Smooth muscle cell (in vitro differentiated cells): ENCODE results near the gene SNAPC4. TPM values are rescaled to one million over a fixed set of nuclear protein-coding genes. Genes with fewer than 3 reads are reported as not detected.

ENCODE experiments used
- DNase-seq: peaks from one replicate; lab custom pipeline; 2025; ENCODE audit not compliant: unreplicated experiment; lab: John Stamatoyannopoulos, UW
- H2AFZ ChIP-seq: fragments of 200-600 bp; sonication (generic); 2 replicates; pipeline ENCODE4 v1.6.0; 2016; ENCODE audit warnings: antibody characterized with exemption, low read depth, mild to moderate bottlenecking
- H3F3A ChIP-seq: fragments of 200-600 bp; sonication (generic); 2 replicates; pipeline ENCODE4 v1.6.0; 2017; ENCODE audit warnings: antibody characterized with exemption, low read depth
- H3K27ac ChIP-seq: fragments of 200-600 bp; sonication (generic); 2 replicates; pipeline ENCODE4 v1.5.1; 2016; ENCODE audit warnings: low read depth, mild to moderate bottlenecking
- H3K27me3 ChIP-seq: fragments of 200-600 bp; sonication (generic); 2 replicates; pipeline ENCODE4 v1.6.1; 2016; ENCODE audit warnings: low read depth, mild to moderate bottlenecking
- H3K36me3 ChIP-seq: fragments of 200-600 bp; sonication (generic); 2 replicates; pipeline ENCODE4 v1.5.1; 2016; ENCODE audit warnings: low read depth
- H3K4me1 ChIP-seq: fragments of 200-600 bp; sonication (generic); 2 replicates; pipeline ENCODE4 v1.5.1; 2016; ENCODE audit warnings: low read depth
- H3K4me2 ChIP-seq: fragments of 200-600 bp; sonication (generic); 2 replicates; pipeline ENCODE4 v1.6.0; 2016; ENCODE audit warnings: mild to moderate bottlenecking
- H3K4me3 ChIP-seq: fragments of 200-600 bp; sonication (generic); 2 replicates; pipeline ENCODE4 v1.5.1; 2016; ENCODE audit warnings: mild to moderate bottlenecking
- H3K79me2 ChIP-seq: fragments of 200-600 bp; sonication (generic); 2 replicates; pipeline ENCODE4 v1.6.0; 2016; ENCODE audit warnings: low read depth, mild to moderate bottlenecking
- H3K9ac ChIP-seq: fragments of 200-600 bp; sonication (generic); 2 replicates; pipeline ENCODE4 v1.6.0; 2016; ENCODE audit warnings: low read depth
- H3K9me3 ChIP-seq: fragments of 200-600 bp; sonication (generic); replicated peaks from 2 replicates; pipeline ENCODE4 v1.5.1; 2016; ENCODE audit warnings: low read depth
- H4K20me1 ChIP-seq: fragments of 200-600 bp; sonication (generic); 2 replicates; pipeline ENCODE4 v1.6.0; 2016; ENCODE audit warnings: low read depth
- WGBS: methylation state at CpG from one replicate; pipeline ENCODE4 v1.1.7; 2016; ENCODE audit warnings: low lambda C conversion rate; 5-methylcytosine and 5-hydroxymethylcytosine counted together
- polyA plus RNA-seq: library from polyadenylated mRNA; unstranded; fragments of >200 nt; fragmentation: Nextera tagmentation; extraction: Ambion mirVana; gene quantifications from 2 replicates; pipeline ENCODE4 v1.2.1, GENCODE V29; 2016
- total RNA-seq: library from RNA; depleted of rRNA; stranded (reverse); fragments of >200 nt; gene quantifications from 2 replicates; pipeline ENCODE4 v1.2.3, GENCODE V29; 2014
- TF ChIP-seq, protein P1 (sequence below): fragments of 200-600 bp; sonication (generic); IDR thresholded peaks from 2 replicates; pipeline ENCODE4 v1.5.1; 2017; ENCODE audit warnings: borderline replicate concordance, mild to moderate bottlenecking, antibody characterized with exemption; ENCODE audit not compliant: insufficient read depth, poor library complexity, severe bottlenecking

SNAPC4 gene
- total and polyA plus RNA-seq, 2 experiments from 2014 or later = 4.2 to 9.0 TPM

DNA sequence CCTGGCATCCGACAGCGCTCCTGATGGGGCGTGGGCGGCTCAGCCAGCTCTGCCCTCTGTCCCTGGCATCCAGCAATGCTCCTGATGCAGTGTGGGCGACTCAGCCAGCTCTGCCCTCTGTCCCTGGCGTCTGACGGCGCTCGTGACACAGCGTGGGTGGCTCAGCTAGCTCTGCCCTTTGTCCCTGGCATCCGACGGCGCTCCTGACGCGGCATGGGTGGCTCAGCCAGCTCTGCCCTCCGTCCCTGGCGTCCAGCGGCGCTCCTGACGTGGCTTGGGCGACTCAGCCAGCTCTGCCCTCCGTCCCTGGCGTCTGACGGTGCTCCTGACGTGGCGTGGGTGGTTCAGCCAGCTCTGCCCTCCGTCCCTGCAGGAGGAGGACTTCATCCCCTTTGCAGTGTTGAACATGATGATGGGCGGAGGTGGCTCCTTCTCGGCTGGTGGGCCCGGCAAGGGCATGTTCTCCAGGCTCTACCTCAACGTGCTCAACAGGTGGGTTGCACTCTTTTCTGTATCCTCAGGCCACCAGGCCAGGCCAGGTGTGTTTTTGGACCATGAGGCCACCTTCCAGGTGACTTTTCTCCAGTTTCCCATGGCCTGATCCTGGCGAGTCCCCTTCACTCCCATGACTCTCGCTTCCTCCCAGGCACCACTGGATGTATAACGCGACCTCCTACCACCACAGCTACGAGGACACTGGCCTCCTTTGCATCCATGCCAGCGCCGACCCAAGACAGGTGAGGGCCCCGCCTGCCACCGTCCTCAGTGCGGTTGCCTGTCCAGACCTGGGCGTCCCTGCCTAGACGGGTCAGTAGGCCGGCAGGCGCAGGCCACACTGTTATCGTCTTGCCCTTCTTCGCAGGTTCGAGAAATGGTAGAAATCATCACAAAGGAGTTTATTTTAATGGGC, 18.5 kb upstream of the SNAPC4 start:
- Histone ChIP-seq H3K79me2 (peaks cover 6% of the 10 kb centered on the region), H3K27ac (no peak overlapping the region), H3K9me3 (no peaks in the 10 kb centered on the region), H3K27me3 (no peaks in the 10 kb centered on the region), H2AFZ (no peak overlapping the region), H3F3A (no peaks in the 10 kb centered on the region), H4K20me1 (peaks cover 5% of the 10 kb centered on the region), H3K36me3 (no peaks in the 10 kb centered on the region), H3K4me3 (no peak overlapping the region), H3K4me2 (no peak overlapping the region), H3K9ac (no peak overlapping the region), H3K4me1 (no peaks in the 10 kb centered on the region)
- WGBS = 97% methylated on average over 48 of the region's 48 CpGs
- TF ChIP-seq, protein P1, sequence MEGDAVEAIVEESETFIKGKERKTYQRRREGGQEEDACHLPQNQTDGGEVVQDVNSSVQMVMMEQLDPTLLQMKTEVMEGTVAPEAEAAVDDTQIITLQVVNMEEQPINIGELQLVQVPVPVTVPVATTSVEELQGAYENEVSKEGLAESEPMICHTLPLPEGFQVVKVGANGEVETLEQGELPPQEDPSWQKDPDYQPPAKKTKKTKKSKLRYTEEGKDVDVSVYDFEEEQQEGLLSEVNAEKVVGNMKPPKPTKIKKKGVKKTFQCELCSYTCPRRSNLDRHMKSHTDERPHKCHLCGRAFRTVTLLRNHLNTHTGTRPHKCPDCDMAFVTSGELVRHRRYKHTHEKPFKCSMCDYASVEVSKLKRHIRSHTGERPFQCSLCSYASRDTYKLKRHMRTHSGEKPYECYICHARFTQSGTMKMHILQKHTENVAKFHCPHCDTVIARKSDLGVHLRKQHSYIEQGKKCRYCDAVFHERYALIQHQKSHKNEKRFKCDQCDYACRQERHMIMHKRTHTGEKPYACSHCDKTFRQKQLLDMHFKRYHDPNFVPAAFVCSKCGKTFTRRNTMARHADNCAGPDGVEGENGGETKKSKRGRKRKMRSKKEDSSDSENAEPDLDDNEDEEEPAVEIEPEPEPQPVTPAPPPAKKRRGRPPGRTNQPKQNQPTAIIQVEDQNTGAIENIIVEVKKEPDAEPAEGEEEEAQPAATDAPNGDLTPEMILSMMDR = no peak
- no peak for DNase-seq

DNA sequence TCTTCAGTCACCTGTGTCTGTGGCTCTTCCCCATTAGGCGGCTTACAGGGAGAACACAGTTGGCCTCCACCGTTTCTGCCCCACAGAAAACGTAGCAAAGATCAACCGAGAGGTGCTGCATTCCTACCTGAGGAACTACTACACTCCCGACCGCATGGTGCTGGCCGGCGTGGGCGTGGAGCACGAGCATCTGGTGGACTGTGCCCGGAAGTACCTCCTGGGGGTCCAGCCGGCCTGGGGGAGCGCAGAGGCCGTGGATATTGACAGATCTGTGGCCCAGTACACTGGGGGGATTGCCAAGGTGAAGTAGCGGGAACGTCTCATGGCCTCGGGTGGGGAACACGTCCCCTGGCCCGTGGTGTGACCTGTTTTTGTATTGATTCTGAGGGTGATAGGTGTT, 16.9 kb upstream of the SNAPC4 start:
- TF ChIP-seq, protein P1 = no peak
- no peak overlapping the region for H2AFZ ChIP-seq
- peaks cover 21% of the 10 kb centered on the region for H3K79me2 ChIP-seq
- DNase-seq = no peak
- peaks cover 21% of the 10 kb centered on the region for H4K20me1 ChIP-seq
- no peaks in the 10 kb centered on the region for H3K4me1 ChIP-seq
- 99% methylated on average over 19 of the region's 19 CpGs for WGBS
- no peak overlapping the region for H3K9ac ChIP-seq
- H3K27ac ChIP-seq = no peak overlapping the region
- no peak overlapping the region for H3K4me2 ChIP-seq
- no peaks in the 10 kb centered on the region for H3K9me3 ChIP-seq
- H3F3A ChIP-seq = no peaks in the 10 kb centered on the region
- H3K36me3 ChIP-seq = peaks cover 3% of the 10 kb centered on the region
- H3K27me3 ChIP-seq = no peaks in the 10 kb centered on the region
- H3K4me3 ChIP-seq = no peak overlapping the region

DNA sequence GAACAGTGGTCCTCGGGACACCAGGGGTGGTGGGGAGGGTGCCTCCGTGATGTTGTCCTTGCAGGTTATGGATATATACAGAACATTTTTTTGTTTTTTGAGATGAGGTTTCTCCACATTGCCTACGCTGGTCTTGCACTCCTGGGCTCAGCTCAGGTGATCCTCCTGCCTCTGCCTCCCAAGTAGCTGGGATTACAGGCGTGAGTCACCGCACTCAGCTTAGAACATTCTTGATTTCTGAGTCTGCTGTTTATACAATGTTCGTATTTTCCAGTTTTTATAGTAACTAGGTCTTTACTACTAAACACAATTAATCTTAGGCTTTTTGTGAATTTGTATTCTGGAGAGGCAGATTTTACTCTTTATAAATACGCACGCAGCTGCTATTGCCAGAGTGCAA, 16.5 kb upstream of the SNAPC4 start:
- Histone ChIP-seq H3K9me3 (no peaks in the 10 kb centered on the region), H3K4me3 (no peak overlapping the region), H3K79me2 (peaks cover 26% of the 10 kb centered on the region), H3K27me3 (no peaks in the 10 kb centered on the region), H3K9ac (no peak overlapping the region), H3K4me1 (peaks cover 2% of the 10 kb centered on the region), H3K27ac (no peak overlapping the region), H3K36me3 (peaks cover 3% of the 10 kb centered on the region), H3K4me2 (no peak overlapping the region), H4K20me1 (peaks cover 26% of the 10 kb centered on the region), H3F3A (no peaks in the 10 kb centered on the region), H2AFZ (no peak overlapping the region)
- DNase-seq = no peak
- TF ChIP-seq, protein P1 = no peak
- 94% methylated on average over 8 of the region's 8 CpGs for WGBS
